Kasumi-1 (cell line): ENCODE results near the gene AMIGO1.
"Not testable (repeated sequence)": the region's sequence is repeated elsewhere in the genome, so short reads cannot be mapped to it uniquely, and the experiment has no call there.

Experiments
- DNase-seq, 2 experiments: peaks; one replicate each; lab custom pipeline; 2025; lab: John Stamatoyannopoulos, UW

AMIGO1 gene

DNA sequence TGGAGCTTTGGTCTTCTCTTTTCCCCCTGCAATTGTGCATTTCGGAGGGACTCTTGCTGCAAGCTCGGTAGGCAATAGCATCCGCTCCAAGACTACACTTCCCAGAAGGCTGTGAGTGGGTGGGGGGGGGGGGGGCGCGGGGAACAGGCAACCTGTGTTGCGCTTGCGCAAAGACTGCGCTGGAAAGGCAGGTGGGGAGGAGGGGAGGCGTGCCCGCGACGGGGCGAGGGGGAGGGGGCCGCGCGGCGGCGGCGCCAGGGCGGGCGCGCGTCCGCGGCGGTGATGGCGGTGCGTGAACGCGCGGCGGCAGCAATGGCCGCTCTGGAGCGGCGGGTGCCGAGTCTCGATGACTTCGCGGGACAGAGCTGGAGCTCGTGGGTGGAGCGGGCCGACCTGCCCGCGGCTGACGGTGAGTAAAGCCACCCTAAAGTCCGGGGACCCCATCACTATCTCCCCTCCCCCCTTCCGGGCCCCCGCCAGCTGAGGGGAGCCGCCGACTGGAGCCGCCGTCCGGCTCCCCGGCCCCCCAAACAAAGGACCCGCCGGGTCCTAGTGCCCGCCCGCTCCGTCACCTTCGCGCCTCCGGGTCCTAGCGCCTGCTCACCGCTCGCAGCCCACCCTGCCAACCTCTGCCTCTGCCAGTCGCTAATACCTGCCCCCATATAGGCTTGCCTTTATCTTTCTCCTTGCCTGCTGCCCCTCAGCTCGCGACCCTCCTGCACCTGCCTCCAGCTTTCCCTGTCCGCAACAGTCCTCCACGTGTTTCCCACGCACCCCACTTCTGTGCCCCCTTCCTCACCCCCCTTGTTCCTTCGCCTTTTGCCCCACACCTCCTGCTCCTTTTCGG lies 25.6 kb downstream of the AMIGO1 start, which contains the start of gene ATXN7L2:
Gene ATXN7L2 (plus strand): TSS at position 234 of the 847 bp plus-strand sequence. CDS start 49 bp downstream, at position 283.
- DNase-seq: peak; percentile 81 to 87

DNA sequence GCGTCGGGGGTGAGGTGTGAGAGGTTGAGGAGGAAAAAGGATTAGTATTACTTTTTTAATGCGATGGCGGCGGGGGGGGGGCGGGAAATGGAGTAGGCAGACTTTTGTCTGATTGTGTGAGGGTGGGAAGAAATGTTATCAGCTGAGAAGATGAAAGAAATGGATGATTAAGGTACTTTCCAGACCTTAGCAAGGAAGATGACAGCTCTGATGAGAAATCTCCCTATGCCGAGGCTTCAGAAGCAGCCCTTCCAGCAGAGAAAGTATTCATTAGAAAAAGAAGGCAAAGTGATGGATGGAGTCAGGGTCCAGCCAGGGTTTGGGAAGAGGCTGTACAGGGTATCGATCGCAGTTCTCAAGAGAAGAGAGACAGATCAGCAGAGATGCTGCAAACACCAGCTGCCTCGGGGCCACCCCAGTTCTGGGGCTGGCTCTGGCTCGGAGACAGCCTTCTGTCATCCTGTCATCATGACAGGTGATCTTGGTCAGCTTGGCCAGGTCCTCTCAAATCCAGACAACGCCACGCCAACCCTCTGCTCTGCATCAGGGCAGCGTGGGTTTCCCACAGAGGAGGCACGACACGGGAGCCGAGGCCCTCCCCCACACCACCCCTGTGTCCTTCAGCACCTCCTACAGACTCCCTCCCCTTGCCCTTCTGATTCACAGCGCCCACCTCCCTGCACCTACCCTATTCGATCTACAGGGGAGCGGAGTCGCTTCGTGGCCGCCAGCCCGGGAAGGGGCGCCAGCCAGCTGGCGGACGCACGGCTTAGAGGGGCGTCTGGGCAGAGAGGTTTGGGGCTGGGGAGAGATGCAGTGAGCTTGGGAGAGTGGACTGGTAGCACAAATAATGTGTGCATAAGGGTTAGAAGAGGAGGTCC lies 26.5 kb downstream of the AMIGO1 start:
- DNase-seq: peak; percentile 70 to 74

DNA sequence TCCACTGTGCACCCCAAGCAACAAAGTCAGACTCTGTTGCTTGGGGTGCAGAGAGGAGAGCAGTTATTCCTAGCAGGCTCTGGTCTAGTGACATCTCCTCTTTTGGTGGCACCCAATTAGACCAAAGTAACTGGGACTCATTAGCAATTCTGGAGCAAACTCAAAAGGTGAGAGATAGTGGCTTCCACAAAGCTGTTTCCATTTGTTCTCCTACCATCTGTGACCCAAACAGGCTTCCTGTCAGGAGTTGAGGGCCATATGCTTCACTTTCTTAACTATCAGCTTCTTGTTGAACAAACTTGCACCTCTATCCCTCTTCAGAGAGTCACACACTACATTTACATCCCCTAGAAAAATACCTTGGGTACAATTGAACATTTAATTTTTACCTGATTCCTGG lies 27.3 kb downstream of the AMIGO1 start:
- no peak for DNase-seq

DNA sequence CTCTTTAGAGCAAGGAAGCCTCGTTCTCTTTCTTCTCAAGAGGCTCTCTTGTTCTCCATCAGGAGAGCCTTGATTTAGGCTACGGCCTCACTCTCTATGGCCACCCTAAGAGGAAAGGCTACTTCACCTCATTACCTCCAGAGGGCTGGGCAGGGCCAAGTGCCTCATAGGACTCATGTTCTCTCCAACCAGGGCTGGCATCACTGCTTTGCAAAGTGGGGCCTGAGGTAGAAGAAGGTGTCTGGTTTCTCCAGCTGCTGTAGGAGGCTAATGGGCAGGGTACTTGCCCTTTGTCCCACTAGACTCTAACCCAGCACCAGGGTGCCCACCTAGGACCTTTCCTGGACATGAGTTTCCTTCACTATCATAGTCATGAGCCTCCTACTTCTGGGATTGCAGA lies 27.9 kb downstream of the AMIGO1 start:
- DNase-seq: no peak

DNA sequence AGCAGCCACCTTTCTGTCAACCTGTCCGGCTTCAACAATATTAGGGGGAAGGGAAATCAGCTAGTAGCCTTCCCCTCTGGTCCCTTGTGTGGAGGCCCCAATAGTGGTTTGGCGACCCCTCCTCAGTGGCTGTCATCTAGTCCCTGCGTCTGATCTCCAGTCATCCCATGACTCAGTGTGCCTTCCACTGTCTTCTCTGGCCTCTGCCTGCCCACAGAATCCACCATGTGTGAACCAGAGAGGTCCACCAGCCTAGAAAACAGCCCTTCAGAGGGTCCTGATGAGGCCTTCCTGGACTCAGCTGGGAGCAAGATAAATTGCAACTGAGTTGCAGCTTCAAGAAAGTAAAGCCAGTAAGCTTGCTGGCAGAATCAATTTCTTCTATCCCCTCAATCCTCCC lies 29.6 kb downstream of the AMIGO1 start:
- no peak for DNase-seq

DNA sequence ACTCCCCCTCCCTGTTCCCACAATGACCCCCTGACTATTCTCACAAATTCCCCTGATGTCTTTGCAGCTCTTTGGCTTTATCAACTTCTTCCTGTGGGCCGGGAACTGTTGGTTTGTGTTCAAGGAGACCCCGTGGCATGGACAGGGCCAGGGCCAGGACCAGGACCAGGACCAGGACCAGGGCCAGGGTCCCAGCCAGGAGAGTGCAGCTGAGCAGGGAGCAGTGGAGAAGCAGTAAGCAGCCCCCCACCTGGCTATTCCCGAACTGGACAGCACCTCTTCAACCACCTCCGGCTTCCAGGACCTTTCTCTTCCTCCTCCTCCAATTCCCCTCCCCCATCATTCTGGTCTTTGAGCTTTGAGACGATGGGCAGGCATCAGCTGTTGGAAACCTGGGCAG lies 30.2 kb downstream of the AMIGO1 start:
- no peak for DNase-seq

DNA sequence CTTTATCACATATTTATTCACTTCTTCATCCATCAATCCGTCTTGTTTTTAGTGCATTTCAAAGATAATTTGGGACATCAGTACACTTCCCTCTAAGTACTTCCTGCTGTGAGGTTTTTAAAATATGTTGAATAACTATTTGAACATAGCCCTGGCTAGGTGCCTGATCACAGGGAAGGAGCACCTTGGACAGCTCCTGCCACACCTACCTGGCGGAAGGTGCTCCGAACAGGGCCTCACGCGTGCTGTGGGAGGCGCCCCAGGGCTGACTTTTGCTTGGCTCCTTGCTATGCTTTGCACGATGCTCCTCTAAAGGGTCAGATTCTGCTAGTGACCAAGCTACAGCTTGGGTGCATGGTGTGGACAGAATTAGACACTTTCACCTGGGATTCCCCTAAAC lies 30.7 kb downstream of the AMIGO1 start:
- DNase-seq: peak in 1 of 2 experiments; percentile 15

DNA sequence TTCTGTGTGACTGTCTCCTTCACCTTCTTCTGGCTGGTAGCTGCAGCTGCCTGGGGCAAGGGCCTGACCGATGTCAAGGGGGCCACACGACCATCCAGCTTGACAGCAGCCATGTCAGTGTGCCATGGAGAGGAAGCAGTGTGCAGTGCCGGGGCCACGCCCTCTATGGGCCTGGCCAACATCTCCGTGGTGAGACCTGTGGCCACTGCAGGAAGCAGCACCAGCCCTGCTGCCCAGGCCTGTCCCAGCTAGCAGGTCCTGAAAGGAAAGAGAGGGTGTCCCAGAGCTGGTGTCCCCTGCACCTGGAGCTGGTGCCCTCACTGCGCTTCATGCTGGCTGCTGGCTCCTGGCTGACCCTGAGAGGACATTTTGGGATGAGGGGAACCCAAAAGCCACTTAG lies 31.7 kb downstream of the AMIGO1 start:
- no peak for DNase-seq

DNA sequence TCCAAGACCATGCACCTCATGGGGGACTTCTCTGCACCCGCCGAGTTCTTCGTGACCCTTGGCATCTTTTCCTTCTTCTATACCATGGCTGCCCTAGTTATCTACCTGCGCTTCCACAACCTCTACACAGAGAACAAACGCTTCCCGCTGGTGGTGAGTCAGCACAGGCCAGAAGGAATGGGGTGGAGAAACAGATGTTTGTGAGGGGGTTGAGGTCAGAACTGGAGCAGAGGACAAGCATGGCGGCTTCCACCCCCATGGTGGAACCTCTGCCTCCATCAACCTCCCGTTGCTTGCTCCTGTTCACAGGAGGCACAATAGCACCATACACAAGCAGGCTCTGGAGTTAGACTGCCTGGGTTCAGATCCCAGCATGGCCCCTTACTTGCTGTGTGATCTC lies 32.7 kb downstream of the AMIGO1 start:
- DNase-seq: no peak

DNA sequence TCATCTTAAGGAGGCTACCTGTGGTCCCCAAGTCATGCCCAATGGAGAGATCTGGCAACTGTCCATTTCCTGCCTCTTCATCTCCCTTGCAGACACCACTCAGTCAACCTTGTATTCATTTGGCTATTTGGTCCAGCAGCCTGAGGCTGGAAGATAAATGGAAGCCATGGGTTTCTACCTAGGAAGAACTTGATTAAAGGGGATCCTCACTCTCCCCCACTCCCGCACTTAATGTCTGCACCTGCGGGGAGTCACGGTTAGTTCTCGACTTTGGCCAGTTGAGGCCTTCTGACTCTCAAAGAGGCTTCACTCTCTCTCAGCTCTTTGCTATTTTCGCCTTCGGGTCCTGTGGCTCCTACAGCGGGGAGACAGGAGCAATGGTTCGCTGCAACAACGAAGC lies 34.3 kb downstream of the AMIGO1 start:
- no peak for DNase-seq

DNA sequence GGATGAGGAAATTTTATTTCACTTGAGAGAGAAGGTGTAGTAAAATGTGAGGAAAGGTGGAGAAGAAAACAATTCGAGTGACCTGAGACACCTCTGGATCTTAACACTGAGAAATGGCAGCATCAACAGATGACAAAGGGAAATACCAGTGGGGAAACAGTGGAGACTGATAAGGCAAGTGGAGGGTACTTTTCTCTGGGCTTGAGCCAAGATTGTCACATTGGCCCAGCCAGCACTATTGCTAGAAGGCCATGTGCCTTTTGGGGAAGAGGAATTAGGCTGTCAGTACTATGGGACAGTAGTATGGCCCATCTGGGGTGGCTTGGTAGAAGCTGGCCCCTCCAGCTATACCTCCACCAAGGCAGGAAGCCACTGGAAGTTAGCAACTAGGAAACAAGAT lies 34.8 kb downstream of the AMIGO1 start:
- no peak for DNase-seq

DNA sequence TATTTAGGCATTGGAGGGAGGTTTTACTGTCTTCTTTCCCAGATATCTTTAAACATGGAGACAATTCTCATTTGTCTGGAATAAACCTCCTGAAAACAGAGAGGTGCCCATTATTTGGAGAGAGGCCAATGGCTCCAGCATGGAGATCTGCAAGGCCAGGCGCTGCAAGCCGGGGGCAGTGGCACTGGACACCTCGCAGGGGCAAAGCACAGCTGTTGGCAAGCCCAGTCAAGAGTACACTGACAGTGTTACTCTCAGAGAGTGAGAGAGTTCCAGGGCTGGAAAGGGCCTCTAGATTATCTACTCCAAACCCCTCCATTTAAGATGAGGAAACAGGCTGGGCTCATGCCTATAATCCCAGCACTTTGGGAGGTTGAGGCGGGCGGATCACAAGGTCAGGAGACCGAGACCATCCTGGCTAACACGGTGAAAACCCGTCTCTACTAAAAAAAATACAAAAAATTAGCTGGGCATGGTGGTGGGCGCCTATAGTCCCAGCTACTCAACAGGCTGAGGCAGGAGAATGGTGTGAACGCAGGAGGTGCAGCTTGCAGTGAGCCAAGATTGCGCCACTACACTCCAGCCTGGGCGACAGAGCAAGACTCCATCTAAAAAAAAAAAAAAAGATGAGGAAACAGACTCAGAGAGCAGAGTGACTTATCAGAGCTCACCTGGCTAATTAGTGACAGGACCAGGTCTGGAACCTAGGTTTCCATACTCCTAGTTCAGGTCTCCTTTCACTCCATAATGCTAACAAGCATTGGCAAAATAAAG lies 36.1 kb downstream of the AMIGO1 start:
- not testable (repeated sequence) for DNase-seq

DNA sequence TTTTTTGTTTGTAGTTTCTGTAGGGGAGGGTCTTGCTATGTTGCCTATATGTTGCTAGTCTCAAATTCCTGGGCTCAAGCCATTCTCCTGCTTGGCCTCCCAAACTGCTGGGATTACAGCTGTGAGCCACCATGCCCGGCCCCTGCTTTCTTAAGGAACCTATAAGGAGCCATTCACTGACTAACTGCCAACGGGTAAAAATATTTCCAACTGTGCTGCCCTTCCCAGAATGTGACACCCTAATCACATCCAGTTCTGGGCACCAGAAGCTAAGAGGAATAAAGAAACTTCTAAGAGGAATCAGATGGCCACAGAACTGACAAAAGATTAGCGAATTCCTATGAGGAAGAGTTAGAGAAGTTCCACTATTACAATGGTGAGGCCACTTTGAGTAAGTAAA lies 36.7 kb downstream of the AMIGO1 start:
- no peak for DNase-seq

DNA sequence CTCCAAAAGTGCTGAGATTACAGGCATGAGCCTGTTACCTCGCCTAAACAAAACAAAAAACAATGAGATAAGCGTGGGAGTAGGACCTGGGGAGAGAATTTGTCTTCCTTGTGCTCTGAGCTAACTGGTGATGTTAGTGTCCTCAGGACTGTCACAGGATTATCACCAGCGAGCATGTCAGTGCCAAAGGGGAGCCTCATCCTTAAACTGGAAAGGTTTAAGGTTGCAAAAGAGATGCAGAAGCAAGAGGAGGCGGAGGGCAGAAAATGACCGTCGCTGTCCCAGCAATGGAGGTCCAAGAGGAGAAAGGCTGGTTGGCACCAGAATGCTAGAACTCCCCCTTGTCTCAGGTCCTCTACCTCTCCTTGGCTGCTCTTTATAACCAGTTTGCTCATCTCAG lies 39.3 kb downstream of the AMIGO1 start:
- DNase-seq: no peak

DNA sequence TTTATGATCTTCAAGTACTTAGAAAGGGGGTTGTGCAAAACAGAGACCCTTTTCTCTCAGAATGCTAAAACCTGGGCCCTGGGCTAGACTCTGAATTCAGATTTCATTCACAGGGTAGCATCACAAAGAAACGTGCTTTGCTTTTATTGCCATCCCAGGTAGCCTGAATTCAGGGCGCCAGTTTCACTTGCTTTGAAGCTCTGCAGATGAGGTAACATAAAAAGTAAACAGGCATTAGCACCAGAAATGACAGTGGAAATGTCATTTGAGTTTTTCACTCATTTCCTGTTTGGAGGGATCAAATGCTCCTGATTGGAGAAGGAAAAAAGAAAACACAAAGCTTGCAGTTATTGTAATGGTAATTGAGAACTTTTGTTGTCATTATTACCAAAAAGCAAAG lies 40.6 kb downstream of the AMIGO1 start:
- no peak for DNase-seq

DNA sequence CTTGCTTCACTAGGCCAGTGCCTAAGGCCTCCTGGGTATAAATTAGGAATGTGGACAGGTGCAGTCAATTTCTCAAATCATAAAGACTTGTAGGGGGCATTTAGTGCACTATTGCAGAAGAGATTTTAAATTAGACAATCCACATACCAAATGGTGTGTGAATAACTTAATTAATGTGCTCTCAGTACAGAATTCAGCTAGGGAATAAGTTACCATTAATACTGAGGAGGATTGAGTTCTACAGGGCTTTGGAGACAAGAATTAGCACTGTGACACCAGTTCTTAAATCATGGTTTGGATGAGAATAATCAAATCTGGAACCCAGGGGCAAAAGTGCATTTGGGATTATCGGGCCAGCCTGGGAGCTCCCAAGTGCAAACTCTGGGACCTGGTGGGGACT lies 41.5 kb downstream of the AMIGO1 start:
- DNase-seq: no peak

DNA sequence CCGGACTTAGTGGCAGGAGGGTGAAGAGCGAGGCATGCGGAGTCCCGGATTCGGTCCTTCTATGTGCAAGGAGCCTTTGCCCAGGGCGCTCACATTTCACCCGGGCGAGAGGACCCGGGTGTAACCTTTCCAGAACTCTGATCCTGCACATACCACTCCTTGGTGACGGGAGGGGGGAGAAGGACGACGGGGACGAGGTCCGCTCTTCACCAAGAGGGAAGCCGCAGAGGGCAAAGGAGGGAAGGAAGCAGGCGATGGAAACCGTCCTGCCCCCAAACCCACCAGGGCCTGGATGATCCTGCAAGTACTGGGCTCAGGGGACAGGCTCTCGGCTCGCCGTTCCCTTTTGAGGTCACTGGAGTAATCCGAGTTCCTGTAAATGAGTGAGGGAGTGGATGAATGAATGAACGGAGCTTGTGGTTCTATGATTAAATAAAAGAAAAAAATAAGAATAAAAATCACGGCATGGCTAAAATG lies 42.2 kb downstream of the AMIGO1 start:
- no peak for DNase-seq

DNA sequence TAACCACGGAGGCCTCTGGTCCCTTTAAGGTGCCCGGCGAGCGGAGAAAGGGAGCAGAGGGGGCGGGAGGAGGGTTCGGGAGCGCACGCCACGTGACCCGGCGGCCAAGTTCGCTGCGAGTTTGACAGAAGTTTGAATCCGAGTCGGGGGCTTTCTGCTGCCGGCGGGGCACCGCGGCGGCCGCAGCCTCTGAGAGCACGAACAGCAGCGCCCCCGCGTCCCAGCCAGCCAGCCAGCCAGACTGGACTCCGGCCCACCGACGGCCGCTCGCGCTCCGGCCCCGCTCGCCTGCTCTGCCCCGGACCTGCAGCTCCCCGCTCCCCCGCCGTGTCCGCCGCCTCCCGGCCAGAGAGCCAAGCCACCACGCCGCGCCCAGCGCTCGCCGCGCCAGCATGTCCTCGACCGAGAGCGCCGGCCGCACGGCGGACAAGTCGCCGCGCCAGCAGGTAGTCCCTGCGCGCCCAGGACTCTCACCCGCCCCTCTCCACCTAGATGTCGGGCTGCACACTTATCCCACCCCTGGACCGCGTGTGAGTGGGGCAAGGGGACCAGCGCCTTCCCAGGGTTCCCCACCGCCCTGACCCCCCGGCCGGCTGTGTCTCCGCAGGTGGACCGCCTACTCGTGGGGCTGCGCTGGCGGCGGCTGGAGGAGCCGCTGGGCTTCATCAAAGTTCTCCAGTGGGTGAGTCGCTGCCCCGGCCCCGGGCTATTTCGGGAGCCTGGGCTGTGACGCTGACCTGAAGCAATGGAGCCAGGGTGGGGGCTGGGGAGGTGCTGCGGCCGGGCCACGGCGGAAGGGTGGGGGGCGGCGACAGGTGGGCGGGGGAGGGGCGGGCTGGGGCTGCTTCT lies 42.9 kb downstream of the AMIGO1 start, which contains the start of gene SYPL2:
Gene SYPL2 (plus strand): TSS at position 95 of the 849 bp plus-strand sequence. CDS start 298 bp downstream, at position 393.
- DNase-seq: peak in 1 of 2 experiments; percentile 18

DNA sequence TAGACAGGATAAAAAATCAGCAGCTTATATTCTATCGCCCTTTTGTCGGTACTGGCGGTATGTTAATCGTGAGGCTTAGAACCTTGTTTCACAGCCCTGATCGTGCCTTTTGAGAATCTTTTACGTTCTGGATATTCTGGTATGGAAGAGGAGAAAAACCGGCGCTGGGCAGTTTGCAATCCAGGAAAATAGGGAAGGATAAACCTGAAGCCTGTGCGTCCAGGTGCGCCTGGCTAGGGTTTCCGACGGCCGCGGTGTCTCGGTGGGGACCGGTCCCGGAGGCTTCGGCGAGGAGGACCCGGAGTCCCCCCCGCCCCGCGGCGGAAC lies 43.4 kb downstream of the AMIGO1 start:
- DNase-seq: no peak

DNA sequence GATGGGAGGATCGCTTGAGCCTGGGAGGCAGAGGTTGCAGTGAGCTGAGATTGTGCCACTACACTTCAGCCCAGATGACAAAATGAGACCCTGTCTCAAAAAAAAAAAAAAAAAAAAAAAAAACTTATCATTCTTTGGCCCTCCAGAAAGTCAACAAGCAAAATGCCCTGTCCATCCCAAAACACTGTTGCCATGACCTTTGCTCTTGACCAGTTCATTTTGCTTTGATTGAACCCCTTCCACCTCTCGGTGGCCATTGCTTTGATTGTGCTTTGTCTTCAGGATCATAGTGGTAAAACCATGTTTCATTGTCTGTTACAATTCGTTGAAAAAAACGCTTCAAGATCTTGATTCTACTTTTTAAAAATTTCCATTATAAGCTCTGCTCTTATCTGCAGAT lies 51.7 kb downstream of the AMIGO1 start:
- no peak for DNase-seq

DNA sequence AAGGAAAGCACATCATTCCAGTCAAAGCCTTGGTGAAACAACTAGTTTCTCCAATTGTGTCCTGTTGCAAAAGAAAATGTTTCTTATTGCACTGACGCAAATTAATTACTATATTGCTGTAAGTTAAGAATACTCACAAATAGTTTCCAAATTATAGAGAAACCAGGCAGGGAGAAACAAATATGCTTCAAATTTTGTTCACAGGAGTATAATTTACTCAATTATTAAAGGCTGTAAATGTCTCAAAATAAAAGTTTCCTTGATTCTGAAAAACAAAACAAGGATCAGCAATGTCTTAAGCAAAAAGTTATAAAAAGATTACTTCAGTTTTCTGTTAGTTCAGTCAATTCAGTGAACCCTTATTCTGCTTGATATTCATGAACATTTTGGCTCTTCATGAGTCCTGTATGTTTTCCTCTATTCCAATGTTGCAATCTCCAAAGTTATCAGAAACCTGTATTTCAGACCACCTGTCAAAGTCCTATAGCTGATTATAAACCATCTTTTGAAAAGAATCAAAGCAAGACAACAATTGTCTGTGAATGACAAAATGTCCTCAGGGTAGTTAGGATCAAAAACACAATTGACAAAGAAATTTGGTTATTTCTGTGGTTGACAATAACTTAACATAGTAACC lies 54.9 kb downstream of the AMIGO1 start:
- no peak for DNase-seq
